ENCODE measurements around the gene SETD1A. TPM values are rescaled to one million over a fixed set of nuclear protein-coding genes. Genes with fewer than 3 reads are reported as not detected.

SETD1A gene
- total RNA-seq, 2 donors from 2014 or later: 31.3 to 45.5 TPM

- H3K9me3 ChIP-seq (ENCODE audit: control insufficient read depth, low read length, poor library complexity, severe bottlenecking): no peaks in the 10 kb centered on the region
- Mint-ChIP-seq H3K4me3 (no peak overlapping the region), H3K4me1 (peaks cover 26% of the 10 kb centered on the region), H3K27ac (no peak overlapping the region), H3K27me3 (no peaks in the 10 kb centered on the region), H3K36me3 (ENCODE audit: low read depth) (peaks cover 24% of the 10 kb centered on the region)
- DNase-seq (no peak), ATAC-seq (no peak)
Observed at GRCh38 chr16:30971298-30971697, 13.7 kb downstream of the SETD1A start.

GRCh38 chr16:30972872-30973271, 15.3 kb downstream of the SETD1A start:
- Mint-ChIP-seq H3K36me3 (ENCODE audit: low read depth) (peaks cover 24% of the 10 kb centered on the region), H3K4me1 (peaks cover 23% of the 10 kb centered on the region), H3K27ac (no peak overlapping the region), H3K27me3 (no peaks in the 10 kb centered on the region), H3K4me3 (no peak overlapping the region)
- no peak for ATAC-seq
- no peaks in the 10 kb centered on the region for H3K9me3 ChIP-seq (ENCODE audit: control insufficient read depth, low read length, poor library complexity, severe bottlenecking)
- no peak for DNase-seq

- Mint-ChIP-seq H3K4me3 (no peak overlapping the region), H3K4me1 (peaks cover 23% of the 10 kb centered on the region), H3K27ac (peak overlapping the region; percentile 81), H3K27me3 (no peaks in the 10 kb centered on the region), H3K36me3 (ENCODE audit: low read depth) (peaks cover 24% of the 10 kb centered on the region)
- H3K9me3 ChIP-seq (ENCODE audit: control insufficient read depth, low read length, poor library complexity, severe bottlenecking): no peaks in the 10 kb centered on the region
- no peak for ATAC-seq
- no peak for DNase-seq
Observed at GRCh38 chr16:30974348-30974747, 16.8 kb downstream of the SETD1A start.

- no peak for DNase-seq
Observed at GRCh38 chr16:30976486-30976885, 18.9 kb downstream of the SETD1A start.

GRCh38 chr16:30977502-30977901, 19.9 kb downstream of the SETD1A start:
- peaks cover 18% of the 10 kb centered on the region for H3K36me3 Mint-ChIP-seq (ENCODE audit: low read depth)
- DNase-seq (no peak), ATAC-seq (peak; percentile 40)
- H3K4me1 Mint-ChIP-seq: peaks cover 15% of the 10 kb centered on the region
- H3K27ac Mint-ChIP-seq: peak overlapping the region; percentile 14
- no peaks in the 10 kb centered on the region for H3K27me3 Mint-ChIP-seq
- no peaks in the 10 kb centered on the region for H3K9me3 ChIP-seq (ENCODE audit: control insufficient read depth, low read length, poor library complexity, severe bottlenecking)
- H3K4me3 Mint-ChIP-seq: no peak overlapping the region

More at GRCh38 chr16:30976486-30976885, 18.9 kb downstream of the SETD1A start:
- no peaks in the 10 kb centered on the region for H3K27me3 Mint-ChIP-seq
- no peaks in the 10 kb centered on the region for H3K9me3 ChIP-seq (ENCODE audit: control insufficient read depth, low read length, poor library complexity, severe bottlenecking)
- H3K4me1 Mint-ChIP-seq: peaks cover 18% of the 10 kb centered on the region
- peak overlapping the region; percentile 71 for H3K27ac Mint-ChIP-seq
- no peak overlapping the region for H3K4me3 Mint-ChIP-seq
- ATAC-seq: no peak
- peaks cover 19% of the 10 kb centered on the region for H3K36me3 Mint-ChIP-seq (ENCODE audit: low read depth)

- Mint-ChIP-seq H3K27me3 (no peaks in the 10 kb centered on the region), H3K36me3 (ENCODE audit: low read depth) (peaks cover 13% of the 10 kb centered on the region), H3K4me3 (no peak overlapping the region), H3K27ac (no peak overlapping the region), H3K4me1 (peaks cover 5% of the 10 kb centered on the region)
- no peaks in the 10 kb centered on the region for H3K9me3 ChIP-seq (ENCODE audit: control insufficient read depth, low read length, poor library complexity, severe bottlenecking)
- DNase-seq (no peak), ATAC-seq (no peak)
Observed at GRCh38 chr16:30979170-30980022, 21.8 kb downstream of the SETD1A start.

GRCh38 chr16:30980023-30980371, 22.4 kb downstream of the SETD1A start:
- ATAC-seq: no peak

GRCh38 chr16:30980434-30980833, 22.9 kb downstream of the SETD1A start:
- H3K4me1 Mint-ChIP-seq: peaks cover 5% of the 10 kb centered on the region
- H3K36me3 Mint-ChIP-seq (ENCODE audit: low read depth): peaks cover 13% of the 10 kb centered on the region
- no peaks in the 10 kb centered on the region for H3K27me3 Mint-ChIP-seq

More at GRCh38 chr16:30980023-30980371, 22.4 kb downstream of the SETD1A start:
- no peak for DNase-seq
- no peak overlapping the region for H3K27ac Mint-ChIP-seq
- no peak overlapping the region for H3K4me3 Mint-ChIP-seq
- H3K27me3 Mint-ChIP-seq: no peaks in the 10 kb centered on the region
- no peaks in the 10 kb centered on the region for H3K9me3 ChIP-seq (ENCODE audit: control insufficient read depth, low read length, poor library complexity, severe bottlenecking)
- H3K4me1 Mint-ChIP-seq: peaks cover 5% of the 10 kb centered on the region
- H3K36me3 Mint-ChIP-seq (ENCODE audit: low read depth): peaks cover 13% of the 10 kb centered on the region

GRCh38 chr16:30980959-30981358, 23.4 kb downstream of the SETD1A start:
- Mint-ChIP-seq H3K4me1 (peaks cover 5% of the 10 kb centered on the region), H3K36me3 (ENCODE audit: low read depth) (peaks cover 11% of the 10 kb centered on the region), H3K4me3 (no peak overlapping the region), H3K27me3 (no peaks in the 10 kb centered on the region), H3K27ac (no peak overlapping the region)
- ATAC-seq: no peak
- no peaks in the 10 kb centered on the region for H3K9me3 ChIP-seq (ENCODE audit: control insufficient read depth, low read length, poor library complexity, severe bottlenecking)
- DNase-seq: no peak

More at GRCh38 chr16:30980434-30980833, 22.9 kb downstream of the SETD1A start:
- no peaks in the 10 kb centered on the region for H3K9me3 ChIP-seq (ENCODE audit: control insufficient read depth, low read length, poor library complexity, severe bottlenecking)
- no peak for DNase-seq
- ATAC-seq: no peak
- H3K4me3 Mint-ChIP-seq: no peak overlapping the region
- no peak overlapping the region for H3K27ac Mint-ChIP-seq

GRCh38 chr16:30982548-30983288, 25.2 kb downstream of the SETD1A start:
- H3K27ac Mint-ChIP-seq: no peak overlapping the region
- no peak for ATAC-seq
- no peak overlapping the region for H3K4me3 Mint-ChIP-seq

GRCh38 chr16:30983289-30983889, 25.8 kb downstream of the SETD1A start:
- no peaks in the 10 kb centered on the region for H3K27me3 Mint-ChIP-seq
- DNase-seq: no peak
- no peak overlapping the region for H3K27ac Mint-ChIP-seq
- H3K9me3 ChIP-seq (ENCODE audit: control insufficient read depth, low read length, poor library complexity, severe bottlenecking): no peaks in the 10 kb centered on the region
- peaks cover 11% of the 10 kb centered on the region for H3K36me3 Mint-ChIP-seq (ENCODE audit: low read depth)
- H3K4me1 Mint-ChIP-seq: peaks cover 5% of the 10 kb centered on the region
- no peak overlapping the region for H3K4me3 Mint-ChIP-seq
- ATAC-seq: no peak

More at GRCh38 chr16:30982548-30983288, 25.2 kb downstream of the SETD1A start:
- H3K9me3 ChIP-seq (ENCODE audit: control insufficient read depth, low read length, poor library complexity, severe bottlenecking): no peaks in the 10 kb centered on the region
- Mint-ChIP-seq H3K36me3 (ENCODE audit: low read depth) (peaks cover 11% of the 10 kb centered on the region), H3K4me1 (peaks cover 5% of the 10 kb centered on the region), H3K27me3 (no peaks in the 10 kb centered on the region)
- DNase-seq: no peak

GRCh38 chr16:30983898-30984610, 26.5 kb downstream of the SETD1A start:
- H3K27ac Mint-ChIP-seq: peak overlapping the region; percentile 34
- no peaks in the 10 kb centered on the region for H3K9me3 ChIP-seq (ENCODE audit: control insufficient read depth, low read length, poor library complexity, severe bottlenecking)
- peaks cover 11% of the 10 kb centered on the region for H3K36me3 Mint-ChIP-seq (ENCODE audit: low read depth)
- no peak overlapping the region for H3K4me3 Mint-ChIP-seq
- DNase-seq (no peak), ATAC-seq (no peak)
- peaks cover 5% of the 10 kb centered on the region for H3K4me1 Mint-ChIP-seq
- H3K27me3 Mint-ChIP-seq: no peaks in the 10 kb centered on the region

All from T-helper 17 cell (primary cell).